ENCODE measurements around the gene SFMBT1. TPM values are rescaled to one million over a fixed set of nuclear protein-coding genes. Genes with fewer than 3 reads are reported as not detected.

SFMBT1 gene
- total and polyA plus RNA-seq, 2 experiments from 2014 or later: 8.5 to 18.1 TPM

DNA sequence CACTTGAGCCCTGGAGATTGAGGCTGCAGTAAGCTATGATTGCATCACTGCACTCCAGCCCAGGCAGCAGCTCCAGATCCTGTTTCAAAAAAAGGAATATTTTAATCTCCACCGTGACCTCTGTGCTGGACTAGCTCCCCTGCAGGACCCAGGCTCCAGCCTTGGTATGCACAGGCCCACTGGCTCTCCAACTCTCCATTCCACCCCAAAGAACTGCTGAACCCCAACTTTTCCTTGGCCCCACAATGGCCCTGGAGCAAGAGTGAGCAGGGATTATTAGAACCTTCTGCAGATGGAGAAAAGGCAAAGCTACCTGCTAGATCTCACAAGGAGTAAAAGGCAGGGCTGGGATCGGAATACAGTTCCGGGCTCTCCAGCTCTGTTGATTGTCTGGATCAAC, 32.8 kb upstream of the SFMBT1 start:
- DNase-seq (ENCODE audit: low spot score): no peak
- Histone ChIP-seq H3K27ac (no peak overlapping the region), H3K9me3 (ENCODE audit: low read depth) (no peaks in the 10 kb centered on the region), H3K36me3 (replicated peaks; ENCODE audit: insufficient read depth, low read depth) (no peaks in the 10 kb centered on the region), H3K9me2 (replicated peaks; ENCODE audit: insufficient read depth) (no peaks in the 10 kb centered on the region), H2AFZ (no peak overlapping the region), H3K4me3 (no peak overlapping the region), H3K4me2 (no peak overlapping the region), H3K4me1 (ENCODE audit: insufficient read depth) (peaks cover 3% of the 10 kb centered on the region), H3K27me3 (no peaks in the 10 kb centered on the region), H3K79me2 (no peaks in the 10 kb centered on the region), H4K20me1 (ENCODE audit: insufficient read depth, poor library complexity, severe bottlenecking) (no peaks in the 10 kb centered on the region)
- TF ChIP-seq EZH2phosphoT487 (IDR thresholded peaks at IDR 0.05; ENCODE audit: low read depth, severe bottlenecking, unreplicated experiment): no peak
- TF ChIP-seq EZH2 (IDR thresholded peaks at IDR 0.05; ENCODE audit: borderline replicate concordance): no peak
- TF ChIP-seq, protein P1, sequence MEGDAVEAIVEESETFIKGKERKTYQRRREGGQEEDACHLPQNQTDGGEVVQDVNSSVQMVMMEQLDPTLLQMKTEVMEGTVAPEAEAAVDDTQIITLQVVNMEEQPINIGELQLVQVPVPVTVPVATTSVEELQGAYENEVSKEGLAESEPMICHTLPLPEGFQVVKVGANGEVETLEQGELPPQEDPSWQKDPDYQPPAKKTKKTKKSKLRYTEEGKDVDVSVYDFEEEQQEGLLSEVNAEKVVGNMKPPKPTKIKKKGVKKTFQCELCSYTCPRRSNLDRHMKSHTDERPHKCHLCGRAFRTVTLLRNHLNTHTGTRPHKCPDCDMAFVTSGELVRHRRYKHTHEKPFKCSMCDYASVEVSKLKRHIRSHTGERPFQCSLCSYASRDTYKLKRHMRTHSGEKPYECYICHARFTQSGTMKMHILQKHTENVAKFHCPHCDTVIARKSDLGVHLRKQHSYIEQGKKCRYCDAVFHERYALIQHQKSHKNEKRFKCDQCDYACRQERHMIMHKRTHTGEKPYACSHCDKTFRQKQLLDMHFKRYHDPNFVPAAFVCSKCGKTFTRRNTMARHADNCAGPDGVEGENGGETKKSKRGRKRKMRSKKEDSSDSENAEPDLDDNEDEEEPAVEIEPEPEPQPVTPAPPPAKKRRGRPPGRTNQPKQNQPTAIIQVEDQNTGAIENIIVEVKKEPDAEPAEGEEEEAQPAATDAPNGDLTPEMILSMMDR (IDR thresholded peaks at IDR 0.05; ENCODE audit: poor library complexity): no peak
- 89% methylated on average over 3 of the region's 3 CpGs for WGBS (ENCODE audit: low lambda C conversion rate, missing lambda C conversion rate)

DNA sequence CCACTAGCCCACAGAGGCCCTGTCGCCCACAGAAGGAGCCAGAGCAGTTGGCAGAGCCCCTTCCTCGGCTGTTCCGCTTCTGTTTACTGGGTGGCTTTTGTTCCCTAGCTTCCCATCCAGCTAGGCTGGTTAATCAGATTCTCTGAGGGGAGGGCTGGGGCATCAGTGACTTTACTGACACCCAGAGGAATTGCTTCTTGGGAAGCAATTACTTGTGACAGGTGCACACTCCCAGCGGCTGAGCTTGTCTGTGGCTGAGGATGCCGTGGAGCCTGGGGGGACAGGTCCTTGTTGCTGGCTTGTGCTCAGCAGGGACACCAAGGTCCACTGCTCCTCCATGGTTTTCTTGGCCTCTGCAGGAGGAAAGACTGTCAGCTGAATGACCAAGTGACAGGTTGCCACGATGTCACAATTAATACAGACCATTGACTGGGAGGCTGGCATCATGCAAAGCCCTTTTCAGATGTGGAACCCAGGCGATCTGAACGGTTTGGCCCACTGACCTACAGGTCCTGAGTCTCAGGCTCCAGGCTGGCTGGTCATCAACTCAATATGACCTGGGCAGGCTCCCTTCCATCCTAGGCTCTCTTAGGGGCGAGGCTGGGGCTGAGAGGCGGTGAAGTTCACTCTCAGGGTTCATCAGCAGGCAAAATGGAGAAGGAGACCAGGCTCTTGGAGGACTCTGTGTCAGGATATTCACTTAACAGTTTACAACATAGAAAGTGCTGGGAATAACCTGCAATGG, 31.8 kb upstream of the SFMBT1 start:
- no peak for DNase-seq (ENCODE audit: low spot score)
- no peak for TF ChIP-seq EZH2 (IDR thresholded peaks at IDR 0.05; ENCODE audit: borderline replicate concordance)
- TF ChIP-seq, protein P1 (IDR thresholded peaks at IDR 0.05; ENCODE audit: poor library complexity): no peak
- TF ChIP-seq EZH2phosphoT487 (IDR thresholded peaks at IDR 0.05; ENCODE audit: low read depth, severe bottlenecking, unreplicated experiment): no peak
- Histone ChIP-seq H3K27ac (no peak overlapping the region), H3K4me1 (ENCODE audit: insufficient read depth) (peaks cover 4% of the 10 kb centered on the region), H4K20me1 (ENCODE audit: insufficient read depth, poor library complexity, severe bottlenecking) (no peaks in the 10 kb centered on the region), H3K4me3 (no peak overlapping the region), H3K9me2 (replicated peaks; ENCODE audit: insufficient read depth) (no peaks in the 10 kb centered on the region), H3K79me2 (no peaks in the 10 kb centered on the region), H3K36me3 (replicated peaks; ENCODE audit: insufficient read depth, low read depth) (no peaks in the 10 kb centered on the region), H3K4me2 (no peak overlapping the region), H2AFZ (no peak overlapping the region), H3K27me3 (no peaks in the 10 kb centered on the region), H3K9me3 (ENCODE audit: low read depth) (no peaks in the 10 kb centered on the region)
- 86% methylated on average over 10 of the region's 10 CpGs for WGBS (ENCODE audit: low lambda C conversion rate, missing lambda C conversion rate)

DNA sequence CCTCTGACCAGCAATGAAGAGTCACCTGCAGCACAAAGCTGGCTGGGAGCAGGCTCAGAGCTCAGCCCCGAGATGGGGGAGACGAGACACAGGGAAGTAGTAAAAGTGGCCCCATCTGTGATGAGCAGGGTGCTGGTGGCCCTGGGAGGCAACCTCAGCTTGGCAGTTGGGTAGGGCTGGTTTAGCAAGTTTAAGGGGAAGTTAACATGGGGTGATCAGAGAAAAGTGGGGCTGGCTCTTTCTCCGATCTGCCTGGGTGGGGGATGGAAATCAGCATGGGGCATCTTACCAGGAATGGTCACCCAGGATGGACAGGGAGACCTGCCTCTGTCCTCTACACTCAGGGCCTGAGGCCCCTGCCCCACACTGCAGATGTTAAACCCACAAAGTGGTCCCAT, 29.9 kb upstream of the SFMBT1 start:
- no peak overlapping the region for H3K4me2 ChIP-seq
- 95% methylated on average over 3 of the region's 3 CpGs for WGBS (ENCODE audit: low lambda C conversion rate, missing lambda C conversion rate)
- no peak overlapping the region for H3K27ac ChIP-seq
- TF ChIP-seq, protein P1 (IDR thresholded peaks at IDR 0.05; ENCODE audit: poor library complexity): no peak
- TF ChIP-seq EZH2 (IDR thresholded peaks at IDR 0.05; ENCODE audit: borderline replicate concordance) (no peak), EZH2phosphoT487 (IDR thresholded peaks at IDR 0.05; ENCODE audit: low read depth, severe bottlenecking, unreplicated experiment) (no peak)
- no peaks in the 10 kb centered on the region for H3K36me3 ChIP-seq (replicated peaks; ENCODE audit: insufficient read depth, low read depth)
- no peak overlapping the region for H2AFZ ChIP-seq
- H3K9me2 ChIP-seq (replicated peaks; ENCODE audit: insufficient read depth): no peaks in the 10 kb centered on the region
- H4K20me1 ChIP-seq (ENCODE audit: insufficient read depth, poor library complexity, severe bottlenecking): no peaks in the 10 kb centered on the region
- H3K79me2 ChIP-seq: no peaks in the 10 kb centered on the region
- no peaks in the 10 kb centered on the region for H3K27me3 ChIP-seq
- H3K4me1 ChIP-seq (ENCODE audit: insufficient read depth): peaks cover 8% of the 10 kb centered on the region
- H3K4me3 ChIP-seq: no peak overlapping the region
- H3K9me3 ChIP-seq (ENCODE audit: low read depth): no peaks in the 10 kb centered on the region
- DNase-seq (ENCODE audit: low spot score): no peak

Data from hepatocyte (in vitro differentiated cells).